Progenitor cell of endocrine pancreas (in vitro differentiated cells): Measurements from ENCODE around the gene TSFM. TPM values are rescaled to one million over a fixed set of nuclear protein-coding genes. Genes with fewer than 3 reads are reported as not detected.

ENCODE experiments used
- DNase-seq: peaks from one replicate; pipeline ENCODE4 v3.0.0; 2021; ENCODE audit warnings: low spot score; ENCODE audit not compliant: unreplicated experiment
- H3K27ac Mint-ChIP-seq: 2 replicates; pipeline ENCODE4 v1.8.0; 2021; ENCODE audit warnings: mild to moderate bottlenecking, moderate library complexity, mixed read lengths
- H3K27me3 Mint-ChIP-seq: 2 replicates; pipeline ENCODE4 v1.8.0; 2021; ENCODE audit warnings: mixed read lengths
- H3K36me3 Mint-ChIP-seq: 2 replicates; pipeline ENCODE4 v1.8.0; 2022; ENCODE audit warnings: mixed read lengths; ENCODE audit not compliant: insufficient read depth
- H3K4me1 Mint-ChIP-seq: 2 replicates; pipeline ENCODE4 v1.8.0; 2021; ENCODE audit warnings: low read depth, mixed read lengths
- H3K4me3 Mint-ChIP-seq: 2 replicates; pipeline ENCODE4 v1.8.0; 2021; ENCODE audit warnings: low read depth, mild to moderate bottlenecking, moderate library complexity, mixed read lengths
- H3K9me3 Mint-ChIP-seq: 2 replicates; pipeline ENCODE4 v1.8.0; 2021; ENCODE audit warnings: low read depth, mixed read lengths
- total RNA-seq: library from RNA; stranded (reverse); gene quantifications from 2 replicates; pipeline ENCODE4 v1.2.1, GENCODE V29; 2021
- TF ChIP-seq, protein P1 (sequence below): fragments of 200-600 bp; sonication (generic); IDR thresholded peaks from one replicate; pipeline ENCODE4 v1.5.0; 2021; ENCODE audit warnings: antibody characterized with exemption, mild to moderate bottlenecking; ENCODE audit not compliant: unreplicated experiment

The TSFM gene
- total RNA-seq, 1 donor from 2014 or later, result 25.7 TPM

DNA sequence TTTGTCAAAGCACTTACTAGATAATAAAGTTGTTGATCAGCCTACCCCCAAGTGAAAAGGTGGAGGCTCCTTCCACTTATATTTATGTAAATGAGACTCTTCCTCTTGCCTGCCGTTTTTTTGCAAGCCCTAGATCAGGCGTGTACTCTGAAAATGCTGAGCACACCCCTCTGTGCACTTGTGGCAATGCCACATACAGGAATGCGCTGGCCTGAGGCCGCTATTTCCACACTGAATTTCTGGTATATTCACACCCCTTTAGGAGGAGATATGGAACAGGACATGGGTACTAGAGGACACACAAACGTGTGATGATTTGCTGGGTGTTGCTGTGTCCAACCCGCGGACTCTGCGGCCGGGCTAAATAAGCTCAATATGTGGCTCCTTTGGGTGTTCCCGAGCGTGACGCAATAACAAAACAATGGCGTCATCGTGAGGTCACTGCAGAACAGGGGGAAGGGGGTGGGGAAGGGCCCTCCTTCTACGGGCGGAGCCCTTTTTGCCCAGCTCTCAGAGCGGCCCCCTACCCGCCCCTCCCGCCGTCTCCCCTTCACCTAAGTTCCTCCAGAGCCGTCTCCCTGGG lies 38.3 kb upstream of the TSFM start:
- H3K4me1 Mint-ChIP-seq, result peaks cover 5% of the 10 kb centered on the region

DNA sequence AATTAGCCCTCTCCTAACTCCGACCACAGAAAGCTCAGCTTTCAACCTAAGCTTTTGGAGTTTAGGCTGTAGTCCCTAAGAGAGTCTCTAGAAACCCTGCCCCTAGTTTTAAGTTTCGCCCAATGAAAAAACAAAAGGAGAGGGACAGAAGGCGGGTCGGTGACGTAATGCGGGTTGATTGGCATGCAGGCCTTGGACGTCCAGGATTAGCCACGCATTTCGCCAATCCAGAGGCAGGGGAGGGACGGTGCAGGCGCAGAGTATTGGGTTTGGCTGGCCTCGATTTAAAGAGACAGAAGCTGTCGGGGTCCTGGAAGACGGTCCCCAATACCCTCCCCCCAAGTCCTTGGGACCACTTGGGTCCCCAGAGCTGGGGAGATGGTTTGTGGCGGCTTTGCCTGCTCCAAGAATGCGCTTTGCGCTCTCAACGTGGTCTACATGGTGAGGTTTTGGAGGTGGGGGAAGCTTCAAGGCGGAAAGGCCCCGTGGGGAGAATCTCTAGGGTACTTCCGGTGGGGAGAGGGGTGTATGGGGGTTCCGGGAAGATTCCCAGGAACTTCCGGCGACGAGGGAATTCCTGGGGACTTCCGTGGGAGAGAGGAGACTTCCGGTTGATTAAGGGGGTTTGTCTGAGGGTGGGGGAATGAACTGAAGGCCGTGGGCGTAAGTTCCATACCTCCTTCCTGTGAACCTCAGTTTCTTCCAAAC lies 37.7 kb upstream of the TSFM start, which contains the start of gene TSPAN31:
TSS of gene TSPAN31 (plus strand) at position 263 of the 708 bp plus-strand sequence. CDS start at position 379, 116 bp downstream.
- Mint-ChIP-seq H3K4me3 (peak within 1 kb of the TSS; percentile 93), H3K9me3 (no peaks in the 10 kb centered on the region), H3K27ac (peak within 1 kb of the TSS; percentile 93), H3K36me3 (peaks cover 14% of the 10 kb centered on the region), H3K4me1 (peaks cover 5% of the 10 kb centered on the region), H3K27me3 (peaks cover 36% of the 10 kb centered on the region)
- peak; percentile 69 for DNase-seq
- TF ChIP-seq, protein P1, sequence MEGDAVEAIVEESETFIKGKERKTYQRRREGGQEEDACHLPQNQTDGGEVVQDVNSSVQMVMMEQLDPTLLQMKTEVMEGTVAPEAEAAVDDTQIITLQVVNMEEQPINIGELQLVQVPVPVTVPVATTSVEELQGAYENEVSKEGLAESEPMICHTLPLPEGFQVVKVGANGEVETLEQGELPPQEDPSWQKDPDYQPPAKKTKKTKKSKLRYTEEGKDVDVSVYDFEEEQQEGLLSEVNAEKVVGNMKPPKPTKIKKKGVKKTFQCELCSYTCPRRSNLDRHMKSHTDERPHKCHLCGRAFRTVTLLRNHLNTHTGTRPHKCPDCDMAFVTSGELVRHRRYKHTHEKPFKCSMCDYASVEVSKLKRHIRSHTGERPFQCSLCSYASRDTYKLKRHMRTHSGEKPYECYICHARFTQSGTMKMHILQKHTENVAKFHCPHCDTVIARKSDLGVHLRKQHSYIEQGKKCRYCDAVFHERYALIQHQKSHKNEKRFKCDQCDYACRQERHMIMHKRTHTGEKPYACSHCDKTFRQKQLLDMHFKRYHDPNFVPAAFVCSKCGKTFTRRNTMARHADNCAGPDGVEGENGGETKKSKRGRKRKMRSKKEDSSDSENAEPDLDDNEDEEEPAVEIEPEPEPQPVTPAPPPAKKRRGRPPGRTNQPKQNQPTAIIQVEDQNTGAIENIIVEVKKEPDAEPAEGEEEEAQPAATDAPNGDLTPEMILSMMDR, result no peak

More for the DNA sequence above, 38.3 kb upstream of the TSFM start:
- DNase-seq, result no peak
- TF ChIP-seq, protein P1, result no peak
- Mint-ChIP-seq H3K36me3 (peaks cover 13% of the 10 kb centered on the region), H3K27me3 (peaks cover 42% of the 10 kb centered on the region), H3K9me3 (no peaks in the 10 kb centered on the region), H3K27ac (peak overlapping the region; percentile 93), H3K4me3 (peak overlapping the region; percentile 93)

DNA sequence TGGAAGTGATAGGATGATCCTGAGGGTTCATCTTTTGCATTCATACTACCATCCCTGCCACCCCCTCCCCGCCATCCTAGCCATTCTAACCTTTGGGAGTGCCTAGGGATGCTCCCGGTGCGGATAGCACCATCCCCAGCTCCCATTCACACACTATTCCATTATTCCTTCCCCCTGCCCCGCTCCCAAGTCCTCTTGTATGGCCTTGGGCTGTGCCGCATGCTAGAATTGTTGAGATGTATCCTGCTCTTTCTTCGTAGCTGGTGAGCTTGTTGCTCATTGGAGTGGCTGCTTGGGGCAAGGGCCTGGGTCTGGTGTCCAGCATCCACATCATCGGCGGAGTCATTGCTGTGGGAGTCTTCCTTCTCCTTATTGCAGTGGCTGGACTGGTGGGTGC lies 37.1 kb upstream of the TSFM start:
- Mint-ChIP-seq H3K27me3 (peaks cover 32% of the 10 kb centered on the region), H3K4me1 (peaks cover 5% of the 10 kb centered on the region), H3K36me3 (peaks cover 18% of the 10 kb centered on the region), H3K27ac (peak overlapping the region; percentile 93), H3K4me3 (peak overlapping the region; percentile 93), H3K9me3 (no peaks in the 10 kb centered on the region)
- DNase-seq, result no peak
- TF ChIP-seq, protein P1, result no peak

DNA sequence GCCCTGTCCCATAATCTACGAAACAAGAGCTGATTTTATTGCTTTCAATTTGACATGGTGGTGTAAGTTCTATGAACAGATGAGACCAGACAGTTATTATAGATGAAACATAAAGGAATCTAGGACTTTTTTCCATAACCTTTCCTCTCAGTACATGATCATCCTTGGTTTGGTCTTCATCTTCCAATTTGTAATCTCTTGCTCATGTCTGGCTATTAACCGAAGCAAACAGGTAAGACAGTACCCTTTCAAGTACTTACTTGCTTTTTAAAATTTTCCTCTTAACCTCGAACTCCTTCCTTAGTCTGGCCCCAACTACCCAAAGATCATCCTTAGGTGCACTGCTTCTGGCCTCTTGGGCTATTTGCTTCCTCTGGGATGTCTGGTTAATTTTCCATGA lies 36.6 kb upstream of the TSFM start:
- Mint-ChIP-seq H3K9me3 (no peaks in the 10 kb centered on the region), H3K27me3 (peaks cover 26% of the 10 kb centered on the region), H3K27ac (peak overlapping the region; percentile 93), H3K4me1 (peaks cover 5% of the 10 kb centered on the region), H3K36me3 (peaks cover 19% of the 10 kb centered on the region), H3K4me3 (peak overlapping the region; percentile 93)
- TF ChIP-seq, protein P1, result no peak
- no peak for DNase-seq

DNA sequence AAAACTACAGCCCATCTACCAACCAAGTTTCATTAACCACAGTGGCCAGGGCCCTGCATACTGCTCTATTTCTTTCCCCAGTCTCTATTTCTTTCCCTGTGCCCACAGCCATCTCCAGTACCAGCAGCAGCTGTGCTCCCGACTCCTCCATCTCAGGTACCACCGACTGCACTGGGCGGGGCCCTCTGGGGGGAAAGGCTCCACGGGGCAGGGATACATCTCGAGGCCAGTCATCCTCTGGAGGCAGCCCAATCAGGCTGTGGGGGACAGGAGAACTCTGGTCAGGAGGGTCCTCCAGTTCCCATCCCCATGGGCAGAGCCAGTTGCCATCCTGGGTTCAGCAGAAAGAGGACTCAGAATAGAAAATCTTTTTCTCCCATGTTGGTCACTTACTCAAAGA lies 33.5 kb upstream of the TSFM start:
- Mint-ChIP-seq H3K27ac (no peak overlapping the region), H3K4me1 (peaks cover 27% of the 10 kb centered on the region), H3K9me3 (no peaks in the 10 kb centered on the region), H3K36me3 (peaks cover 23% of the 10 kb centered on the region), H3K27me3 (peaks cover 3% of the 10 kb centered on the region), H3K4me3 (no peak overlapping the region)
- DNase-seq, result no peak
- TF ChIP-seq, protein P1, result no peak
